HG03108 (cell line): Measurements from ENCODE around the gene RHOV.
A peak's percentile ranks its signal among the peaks of the same experiment; 100 is the strongest.
"Not testable (repeated sequence)": the region's sequence is repeated elsewhere in the genome, so short reads cannot be mapped to it uniquely, and the experiment has no call there.

Experiments
- ATAC-seq: cut with Tn5 transposase; IDR thresholded peaks from one replicate; pipeline ENCODE4 v1.9.1; 2021; ENCODE audit warnings: moderate library complexity; ENCODE audit not compliant: unreplicated experiment

RHOV gene

DNA sequence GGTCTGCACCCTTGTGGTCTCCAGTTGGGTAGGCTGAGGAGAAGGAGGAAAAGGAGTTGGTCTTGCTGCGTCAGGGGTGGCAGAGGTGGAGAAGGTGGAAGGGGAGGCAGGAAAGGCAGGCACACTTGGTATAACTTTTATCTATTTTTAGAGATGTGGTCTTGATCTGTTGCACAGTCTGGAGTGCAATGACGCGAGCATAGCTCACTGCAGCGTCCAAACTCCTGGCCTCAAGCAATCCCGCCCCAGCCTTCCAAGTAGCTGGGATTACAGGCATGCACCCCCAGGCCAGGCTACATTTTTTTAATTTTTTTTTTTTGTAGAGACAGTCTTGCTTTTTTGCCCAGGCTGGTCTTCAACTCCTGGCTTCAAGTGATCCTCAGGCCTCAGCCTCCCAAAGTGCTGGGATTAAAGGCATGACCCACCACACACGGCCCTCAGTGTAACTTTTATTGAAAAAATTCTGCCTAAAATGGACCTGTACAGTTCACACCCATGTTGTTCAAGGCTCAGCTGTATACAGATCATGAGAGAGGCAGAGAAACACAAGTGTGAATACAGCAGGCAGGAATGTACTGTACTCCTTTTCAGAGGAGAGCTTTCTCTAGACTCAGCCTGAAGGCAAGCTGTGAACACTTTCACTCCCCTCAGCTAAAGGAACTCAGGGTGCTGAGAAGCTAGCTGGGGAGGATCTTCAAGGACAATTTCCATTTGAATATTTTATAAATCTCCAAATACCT lies 2.1 kb upstream of the RHOV start:
- ATAC-seq: no peak

DNA sequence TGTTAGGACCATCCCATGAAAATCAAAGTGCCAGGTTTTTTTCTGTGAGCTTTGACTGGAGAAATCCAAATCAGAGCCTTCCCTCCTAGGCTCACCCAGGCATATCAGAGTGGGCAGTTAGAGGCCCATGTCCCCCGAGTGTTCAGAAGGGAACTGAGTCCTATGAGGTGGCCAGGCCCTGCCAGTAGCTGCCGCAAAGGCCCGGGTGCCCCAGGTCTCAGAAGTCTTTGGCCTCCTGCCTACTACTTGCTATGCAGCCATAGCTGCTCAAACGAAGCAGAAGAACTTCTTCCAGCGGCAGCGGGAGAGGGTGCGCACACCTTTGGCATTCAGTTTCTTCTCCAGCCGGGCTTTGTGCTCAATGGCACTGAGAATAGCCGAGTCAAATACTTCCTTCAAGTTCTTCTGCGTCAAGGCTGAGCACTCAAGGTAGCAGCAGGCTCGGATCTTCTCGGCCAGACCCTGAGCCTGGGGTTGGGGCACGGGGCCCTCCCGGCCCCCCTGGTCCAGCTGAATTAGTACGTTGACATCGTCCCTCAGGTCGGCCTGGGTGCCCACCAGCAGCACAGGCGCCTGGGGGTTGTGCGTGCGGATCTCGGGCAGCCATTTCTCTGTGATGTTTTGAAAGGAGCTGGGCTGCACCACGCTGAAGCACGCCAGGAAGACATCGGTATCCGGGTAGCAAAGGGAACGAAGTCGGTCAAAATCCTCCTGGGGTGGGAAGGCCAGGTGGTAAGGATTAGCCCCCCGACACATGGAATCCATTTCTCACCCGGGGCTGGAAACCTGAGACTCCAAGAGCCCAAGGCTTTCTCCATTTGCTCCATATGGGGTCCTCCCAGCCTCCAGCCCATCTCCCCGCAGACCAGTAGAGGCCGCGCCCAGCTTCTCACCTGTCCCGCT lies 992 bp downstream of the RHOV start:
- ATAC-seq: no peak

DNA sequence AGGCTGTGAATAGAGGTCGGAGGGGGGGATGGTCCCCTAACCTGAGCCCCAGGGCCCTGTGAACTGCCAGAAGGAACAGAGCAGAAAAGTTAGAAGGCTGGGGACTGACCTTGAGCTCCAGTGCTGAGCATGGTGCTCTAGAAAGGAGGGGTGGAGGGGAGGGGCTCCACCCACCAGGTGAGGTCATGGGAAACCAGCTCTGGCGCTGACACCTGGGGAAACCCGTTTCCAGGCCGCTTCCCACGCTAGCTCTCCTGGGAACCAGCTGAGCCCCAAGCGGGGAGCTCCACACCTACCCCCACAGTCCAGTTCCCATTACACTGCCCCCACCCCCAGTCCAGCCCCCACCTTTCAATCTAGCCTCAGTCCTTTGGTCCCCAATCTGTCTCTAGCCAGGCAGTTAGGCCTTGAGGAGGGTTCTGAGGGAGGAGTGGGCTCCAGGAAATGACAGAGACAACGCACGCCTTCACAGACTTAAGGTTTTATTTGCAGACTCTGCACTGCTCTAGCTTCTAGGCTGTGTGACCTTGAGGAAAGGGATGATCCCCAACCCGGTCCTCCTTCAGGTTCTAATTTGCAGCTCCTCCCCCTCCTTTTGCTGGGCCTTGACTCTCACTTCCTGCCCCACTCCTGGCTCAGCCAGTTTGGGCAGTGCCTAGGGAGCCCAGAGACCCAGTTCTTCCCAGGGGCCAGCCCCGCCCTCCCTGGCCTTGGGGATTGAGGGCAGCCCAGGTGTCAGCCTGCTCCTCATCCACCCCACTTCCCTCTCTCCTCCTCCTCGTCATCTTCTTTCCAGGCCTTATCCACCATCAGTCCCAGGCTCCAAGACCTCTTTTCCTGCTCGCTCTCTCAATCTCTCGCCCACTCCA lies 2.1 kb downstream of the RHOV start:
- no peak for ATAC-seq

- no peak for ATAC-seq
Observed at GRCh38 chr15:40870716-40871115, 3.3 kb downstream of the RHOV start.

- ATAC-seq: no peak
Observed at GRCh38 chr15:40869686-40870085, 4.3 kb downstream of the RHOV start.

DNA sequence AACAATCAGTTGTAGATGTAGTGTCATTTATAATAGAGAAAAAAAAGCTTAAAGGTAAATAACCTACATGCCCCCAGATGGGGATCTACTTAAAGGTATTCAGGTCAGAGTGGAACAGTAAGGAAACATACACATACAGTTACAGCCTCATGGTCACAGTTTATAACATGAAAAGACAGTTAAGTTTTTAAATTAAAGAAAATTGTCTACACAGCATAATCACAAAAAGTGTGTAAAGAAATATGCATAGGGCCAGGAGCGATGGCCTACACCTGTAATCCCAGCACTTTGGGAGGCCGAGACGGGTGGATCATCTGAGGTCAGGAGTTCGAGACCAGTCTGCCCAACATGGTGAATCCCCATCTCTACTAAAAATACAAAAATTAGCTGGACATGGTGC lies 6.8 kb downstream of the RHOV start:
- no peak for ATAC-seq

GRCh38 chr15:40863660-40864270 lies 10.3 kb downstream of the RHOV start:
- no peak for ATAC-seq

- ATAC-seq: not testable (repeated sequence)
Observed at GRCh38 chr15:40861147-40861546, 12.9 kb downstream of the RHOV start.

- peak; percentile 65 for ATAC-seq
Observed at GRCh38 chr15:40859206-40859851, 14.7 kb downstream of the RHOV start.

DNA sequence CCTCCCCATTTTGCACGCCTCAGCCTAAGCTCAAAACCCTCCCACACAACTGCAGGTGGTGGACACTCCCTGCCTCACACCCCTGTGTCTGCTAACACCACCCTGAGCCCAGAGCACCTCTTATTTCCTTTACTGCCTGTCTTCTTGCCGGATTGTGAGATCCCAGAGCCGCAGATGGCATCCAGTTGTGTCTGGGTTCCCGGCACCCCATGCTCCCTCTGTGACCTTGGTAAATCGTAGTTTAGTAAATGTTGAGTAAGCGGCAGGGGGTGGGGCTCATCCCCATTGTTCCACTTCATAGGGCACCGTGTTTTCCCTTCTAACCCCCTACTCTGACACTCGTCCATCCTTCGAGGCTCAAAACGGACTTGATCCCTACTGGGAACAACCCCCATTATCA lies 15.3 kb downstream of the RHOV start:
- ATAC-seq: no peak

DNA sequence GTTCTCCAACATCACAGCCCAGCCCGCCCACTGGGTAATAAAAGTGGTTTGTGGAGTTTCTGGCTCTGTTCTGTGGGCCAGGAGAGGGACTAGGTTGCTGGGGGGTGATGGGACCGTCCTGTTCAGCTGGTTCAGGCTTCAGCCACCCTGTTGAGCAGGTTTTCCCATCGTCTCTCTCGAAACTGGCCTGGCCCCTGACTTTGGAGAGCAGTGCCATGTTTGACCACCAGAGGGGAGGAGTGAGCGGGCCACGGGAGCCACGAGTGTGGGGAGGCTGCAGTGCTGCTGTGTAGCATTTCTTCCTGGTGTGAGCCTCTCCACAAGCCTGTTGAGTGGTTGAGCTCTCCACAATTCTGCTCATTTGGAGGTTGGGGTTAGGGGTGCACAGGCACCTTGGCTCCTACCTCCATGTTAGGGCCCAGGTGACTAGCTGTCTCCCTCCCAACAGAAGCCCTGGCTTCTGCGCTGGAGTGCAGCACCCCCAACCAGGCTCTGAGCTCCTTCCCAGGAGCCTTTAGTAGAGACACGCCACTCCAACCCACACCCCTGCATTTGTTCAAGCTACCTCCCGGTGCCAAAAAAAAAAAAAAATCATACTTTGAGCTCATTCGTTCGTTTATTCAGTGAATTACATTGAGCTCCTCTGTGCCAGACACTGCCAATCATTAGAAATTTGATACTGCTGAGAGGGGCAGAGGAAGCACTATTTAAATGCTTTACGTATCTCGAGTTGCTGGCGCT lies 16.3 kb downstream of the RHOV start:
- peak; percentile 63 for ATAC-seq

DNA sequence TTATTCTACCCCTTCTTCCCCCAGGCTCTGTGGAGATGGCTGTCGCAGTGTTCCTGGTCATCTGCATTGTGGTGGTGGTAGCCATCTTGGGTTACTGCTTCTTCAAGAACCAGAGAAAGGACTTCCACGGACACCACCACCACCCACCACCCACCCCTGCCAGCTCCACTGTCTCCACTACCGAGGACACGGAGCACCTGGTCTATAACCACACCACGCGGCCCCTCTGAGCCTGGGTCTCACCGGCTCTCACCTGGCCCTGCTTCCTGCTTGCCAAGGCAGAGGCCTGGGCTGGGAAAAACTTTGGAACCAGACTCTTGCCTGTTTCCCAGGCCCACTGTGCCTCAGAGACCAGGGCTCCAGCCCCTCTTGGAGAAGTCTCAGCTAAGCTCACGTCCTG lies 17.3 kb downstream of the RHOV start:
- no peak for ATAC-seq

GRCh38 chr15:40855706-40856234 lies 18.3 kb downstream of the RHOV start:
- no peak for ATAC-seq

- no peak for ATAC-seq
Observed at GRCh38 chr15:40854161-40854560, 19.9 kb downstream of the RHOV start.

DNA sequence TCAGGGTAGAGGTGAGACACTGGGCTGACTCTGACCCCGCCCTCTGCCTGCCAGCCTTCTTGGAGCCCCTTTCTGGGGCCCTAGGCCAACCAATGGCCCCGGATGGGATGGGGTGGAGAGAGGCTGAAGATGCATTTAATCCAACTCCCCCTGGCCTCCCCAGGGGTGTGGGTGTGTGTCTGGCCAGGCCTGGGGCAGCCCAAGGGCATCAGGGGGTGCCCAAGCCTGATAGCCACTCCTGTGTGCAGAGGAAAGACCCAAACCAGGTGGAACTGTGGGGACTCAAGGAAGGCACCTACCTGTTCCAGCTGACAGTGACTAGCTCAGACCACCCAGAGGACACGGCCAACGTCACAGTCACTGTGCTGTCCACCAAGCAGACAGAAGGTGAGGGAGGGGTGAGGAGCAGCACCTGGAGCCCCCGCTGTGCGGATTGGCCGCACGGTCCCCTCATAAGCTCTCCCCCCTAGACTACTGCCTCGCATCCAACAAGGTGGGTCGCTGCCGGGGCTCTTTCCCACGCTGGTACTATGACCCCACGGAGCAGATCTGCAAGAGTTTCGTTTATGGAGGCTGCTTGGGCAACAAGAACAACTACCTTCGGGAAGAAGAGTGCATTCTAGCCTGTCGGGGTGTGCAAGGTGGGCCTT lies 20.7 kb downstream of the RHOV start:
- ATAC-seq: no peak

DNA sequence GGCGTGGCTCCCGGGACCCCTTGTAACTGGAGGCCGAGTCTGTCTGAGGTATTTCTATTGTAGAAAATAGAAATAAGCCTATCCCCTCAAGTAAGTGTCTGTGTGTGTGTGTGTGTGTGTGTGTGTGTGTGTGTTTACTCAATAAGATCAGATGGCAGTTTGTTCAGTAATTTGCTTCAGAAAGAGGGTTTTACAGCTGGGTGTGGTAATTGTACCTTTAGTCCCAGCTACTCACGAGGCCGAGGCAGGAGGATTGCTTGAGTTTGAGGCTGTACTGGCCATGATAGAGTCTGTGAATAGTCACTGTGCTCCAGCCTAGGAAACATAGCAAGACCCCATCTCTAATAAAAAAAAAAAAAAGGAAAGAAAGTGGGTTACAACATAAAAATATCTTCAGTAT lies 21.5 kb downstream of the RHOV start:
- no peak for ATAC-seq

DNA sequence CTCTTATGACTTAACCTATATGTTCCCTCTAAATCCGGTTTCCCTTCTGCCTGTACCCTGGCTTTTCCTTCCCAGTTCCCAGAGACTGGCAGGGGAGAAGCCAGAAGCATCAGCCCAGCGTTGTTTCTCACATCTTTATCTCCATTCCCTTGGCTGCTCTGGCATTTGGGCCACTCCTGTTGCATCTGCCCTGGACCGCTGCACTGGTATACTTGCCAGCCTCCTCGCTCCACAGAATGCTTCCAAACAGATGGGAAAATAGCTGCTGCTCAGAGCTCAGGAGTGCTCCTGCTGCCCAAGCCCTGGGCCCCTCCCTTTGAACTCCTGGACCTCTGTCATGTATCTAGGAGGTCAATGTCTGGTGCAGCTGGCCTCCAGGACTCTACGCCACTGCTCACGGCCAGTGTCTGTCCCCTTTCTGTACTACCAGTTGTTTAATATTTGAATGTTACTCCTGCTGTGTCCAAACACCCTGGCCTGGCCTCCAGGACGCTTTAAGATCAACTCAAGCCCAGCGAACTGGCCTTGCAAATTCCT lies 23.4 kb downstream of the RHOV start:
- no peak for ATAC-seq

DNA sequence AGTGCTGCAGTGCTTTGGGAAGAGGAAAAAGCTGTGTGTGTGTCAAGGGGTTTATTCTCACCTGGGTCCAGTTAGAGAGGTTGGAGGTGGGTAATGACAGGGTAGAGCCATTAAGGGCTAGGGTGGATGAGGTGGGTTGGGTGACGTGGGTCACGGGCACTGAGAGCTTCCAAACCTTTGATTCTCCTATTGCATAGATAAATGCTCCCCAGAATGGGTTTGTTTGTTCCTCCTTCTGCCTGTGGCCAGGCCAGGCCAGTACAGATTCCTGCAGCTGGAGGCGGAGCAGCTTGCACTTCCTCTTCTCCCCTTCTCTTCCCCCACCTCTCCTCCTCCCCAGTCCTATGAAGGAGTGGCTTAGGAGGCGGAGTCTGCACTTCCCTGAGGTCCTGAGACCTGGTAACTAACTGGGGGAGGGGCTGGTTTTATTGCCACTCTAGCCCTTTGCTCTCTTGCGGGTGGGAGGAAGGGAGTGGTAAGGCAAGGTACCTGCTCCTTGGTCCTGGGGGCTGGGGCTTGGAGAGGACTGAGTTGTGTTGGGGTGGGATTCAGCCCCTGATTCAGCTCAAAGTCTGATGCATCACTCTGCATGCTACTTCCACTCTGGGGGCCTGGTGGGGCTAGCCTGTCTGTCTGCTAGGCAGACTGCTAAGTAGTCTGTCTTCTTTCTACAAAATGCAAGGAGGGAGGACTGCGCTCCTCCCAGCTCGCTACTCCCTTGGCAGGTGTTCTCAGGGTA lies 26.6 kb downstream of the RHOV start:
- ATAC-seq: peak; percentile 58
